ENCODE measurements around the gene CASR. TPM values are rescaled to one million over a fixed set of nuclear protein-coding genes. Genes with fewer than 3 reads are reported as not detected.

The CASR gene
- total RNA-seq, 1 donor, result not detected

DNA sequence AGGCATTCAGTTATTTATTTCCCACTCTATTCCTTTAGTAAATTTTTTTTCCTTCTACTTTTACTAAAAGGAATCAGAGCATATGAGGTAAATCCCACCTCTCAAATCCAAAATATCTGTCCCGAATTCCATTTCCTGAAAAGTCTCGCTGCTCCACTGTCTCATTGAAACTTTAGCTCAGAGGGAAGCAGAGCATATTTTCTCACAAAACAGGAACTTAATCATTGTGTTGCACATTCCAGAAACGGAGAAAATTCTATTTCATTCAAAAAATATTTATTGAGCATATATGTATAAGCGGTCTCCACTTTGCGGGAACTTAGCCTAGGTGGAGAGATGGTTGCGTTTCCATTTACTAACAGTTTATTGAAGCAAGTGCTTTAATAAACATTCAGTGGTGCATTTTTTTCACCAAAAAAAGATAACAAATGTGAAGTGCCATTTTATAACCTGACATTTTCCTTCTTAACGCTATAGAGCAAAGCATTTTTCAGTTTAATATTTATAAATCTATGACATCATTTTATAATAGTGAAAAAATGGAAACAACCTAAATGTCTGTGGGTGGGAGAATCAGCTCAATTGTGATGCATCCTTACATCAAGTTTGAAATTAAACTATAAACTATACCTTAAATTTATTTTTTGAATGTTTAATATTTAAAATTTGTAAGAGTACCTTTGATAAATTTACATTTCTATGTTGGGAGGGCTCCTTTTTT is 74.3 kb downstream of the CASR start:
- Histone ChIP-seq H3K36me3 (ENCODE audit: insufficient read depth, low read length) (no peaks in the 10 kb centered on the region), H2AFZ (ENCODE audit: low read length) (no peak overlapping the region), H3K79me2 (ENCODE audit: insufficient read depth, low read length) (no peaks in the 10 kb centered on the region), H3K4me3 (ENCODE audit: insufficient read depth, low read length) (no peak overlapping the region), H3K4me1 (ENCODE audit: insufficient read depth, low read length) (no peaks in the 10 kb centered on the region), H3K4me2 (ENCODE audit: insufficient read depth, low read length) (no peak overlapping the region), H3K27me3 (ENCODE audit: insufficient read depth, low read length) (peaks cover 14% of the 10 kb centered on the region), H4K20me1 (ENCODE audit: insufficient read depth, low read length) (no peaks in the 10 kb centered on the region), H3K9me3 (ENCODE audit: low read depth, low read length) (no peaks in the 10 kb centered on the region), H3K27ac (ENCODE audit: low read depth, low read length) (no peak overlapping the region)
- no peak for DNase-seq (ENCODE audit: insufficient read length, low spot score, missing footprints)
- TF ChIP-seq, protein P1, sequence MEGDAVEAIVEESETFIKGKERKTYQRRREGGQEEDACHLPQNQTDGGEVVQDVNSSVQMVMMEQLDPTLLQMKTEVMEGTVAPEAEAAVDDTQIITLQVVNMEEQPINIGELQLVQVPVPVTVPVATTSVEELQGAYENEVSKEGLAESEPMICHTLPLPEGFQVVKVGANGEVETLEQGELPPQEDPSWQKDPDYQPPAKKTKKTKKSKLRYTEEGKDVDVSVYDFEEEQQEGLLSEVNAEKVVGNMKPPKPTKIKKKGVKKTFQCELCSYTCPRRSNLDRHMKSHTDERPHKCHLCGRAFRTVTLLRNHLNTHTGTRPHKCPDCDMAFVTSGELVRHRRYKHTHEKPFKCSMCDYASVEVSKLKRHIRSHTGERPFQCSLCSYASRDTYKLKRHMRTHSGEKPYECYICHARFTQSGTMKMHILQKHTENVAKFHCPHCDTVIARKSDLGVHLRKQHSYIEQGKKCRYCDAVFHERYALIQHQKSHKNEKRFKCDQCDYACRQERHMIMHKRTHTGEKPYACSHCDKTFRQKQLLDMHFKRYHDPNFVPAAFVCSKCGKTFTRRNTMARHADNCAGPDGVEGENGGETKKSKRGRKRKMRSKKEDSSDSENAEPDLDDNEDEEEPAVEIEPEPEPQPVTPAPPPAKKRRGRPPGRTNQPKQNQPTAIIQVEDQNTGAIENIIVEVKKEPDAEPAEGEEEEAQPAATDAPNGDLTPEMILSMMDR (IDR thresholded peaks at IDR 0.05; ENCODE audit: extremely low read depth, low read depth, low read length), result no peak

DNA sequence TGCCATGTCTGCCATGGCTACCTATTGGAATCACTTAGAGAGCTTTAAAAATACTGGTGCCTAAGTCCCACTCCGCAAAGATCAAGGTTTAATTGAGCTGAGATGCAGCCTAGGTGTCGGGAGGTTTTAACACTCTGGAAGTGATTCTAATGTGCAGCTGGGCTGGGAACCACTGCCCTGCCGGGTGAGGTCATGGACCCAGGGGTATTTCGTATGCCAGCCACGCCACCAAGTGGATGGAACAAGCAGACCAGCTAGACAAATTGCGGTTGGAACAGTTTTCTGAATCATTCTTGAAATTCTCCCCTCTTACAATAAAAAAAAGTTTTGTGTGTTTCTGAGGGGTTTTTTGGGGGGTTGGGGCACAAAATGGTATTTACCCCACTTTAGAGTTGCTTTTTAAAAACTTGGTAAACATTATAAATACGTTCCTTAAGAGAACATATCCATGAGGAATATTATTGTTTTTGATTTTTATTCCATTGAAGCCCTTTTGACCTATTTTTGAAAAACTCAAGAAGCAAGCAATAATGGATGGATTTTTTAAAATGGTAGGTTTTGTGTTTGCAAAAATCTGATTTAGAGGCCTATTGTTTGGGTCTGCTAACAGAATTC is 75.4 kb downstream of the CASR start:
- H3K4me2 ChIP-seq (ENCODE audit: insufficient read depth, low read length), result peak overlapping the region; percentile 48
- H3K27ac ChIP-seq (ENCODE audit: low read depth, low read length), result no peak overlapping the region
- H3K79me2 ChIP-seq (ENCODE audit: insufficient read depth, low read length), result no peaks in the 10 kb centered on the region
- TF ChIP-seq, protein P1 (IDR thresholded peaks at IDR 0.05; ENCODE audit: extremely low read depth, low read depth, low read length), result peak; percentile 84
- peak; percentile 92 for DNase-seq (ENCODE audit: insufficient read length, low spot score, missing footprints)
- peaks cover 16% of the 10 kb centered on the region for H3K27me3 ChIP-seq (ENCODE audit: insufficient read depth, low read length)
- no peaks in the 10 kb centered on the region for H3K36me3 ChIP-seq (ENCODE audit: insufficient read depth, low read length)
- H3K4me3 ChIP-seq (ENCODE audit: insufficient read depth, low read length), result no peak overlapping the region
- no peaks in the 10 kb centered on the region for H4K20me1 ChIP-seq (ENCODE audit: insufficient read depth, low read length)
- H2AFZ ChIP-seq (ENCODE audit: low read length), result no peak overlapping the region
- H3K9me3 ChIP-seq (ENCODE audit: low read depth, low read length), result no peaks in the 10 kb centered on the region
- H3K4me1 ChIP-seq (ENCODE audit: insufficient read depth, low read length), result no peaks in the 10 kb centered on the region

- no peak overlapping the region for H3K4me2 ChIP-seq (ENCODE audit: insufficient read depth, low read length)
- no peaks in the 10 kb centered on the region for H4K20me1 ChIP-seq (ENCODE audit: insufficient read depth, low read length)
- H3K4me3 ChIP-seq (ENCODE audit: insufficient read depth, low read length), result no peak overlapping the region
- no peak overlapping the region for H3K27ac ChIP-seq (ENCODE audit: low read depth, low read length)
- no peak overlapping the region for H2AFZ ChIP-seq (ENCODE audit: low read length)
- H3K27me3 ChIP-seq (ENCODE audit: insufficient read depth, low read length), result peaks cover 20% of the 10 kb centered on the region
- H3K9me3 ChIP-seq (ENCODE audit: low read depth, low read length), result no peaks in the 10 kb centered on the region
- no peak for DNase-seq (ENCODE audit: insufficient read length, low spot score, missing footprints)
- H3K79me2 ChIP-seq (ENCODE audit: insufficient read depth, low read length), result no peaks in the 10 kb centered on the region
- TF ChIP-seq, protein P1 (IDR thresholded peaks at IDR 0.05; ENCODE audit: extremely low read depth, low read depth, low read length), result no peak
- no peaks in the 10 kb centered on the region for H3K36me3 ChIP-seq (ENCODE audit: insufficient read depth, low read length)
- H3K4me1 ChIP-seq (ENCODE audit: insufficient read depth, low read length), result no peaks in the 10 kb centered on the region
Measured at GRCh38 chr3:122260206-122260605, 76.7 kb downstream of the CASR start.

DNA sequence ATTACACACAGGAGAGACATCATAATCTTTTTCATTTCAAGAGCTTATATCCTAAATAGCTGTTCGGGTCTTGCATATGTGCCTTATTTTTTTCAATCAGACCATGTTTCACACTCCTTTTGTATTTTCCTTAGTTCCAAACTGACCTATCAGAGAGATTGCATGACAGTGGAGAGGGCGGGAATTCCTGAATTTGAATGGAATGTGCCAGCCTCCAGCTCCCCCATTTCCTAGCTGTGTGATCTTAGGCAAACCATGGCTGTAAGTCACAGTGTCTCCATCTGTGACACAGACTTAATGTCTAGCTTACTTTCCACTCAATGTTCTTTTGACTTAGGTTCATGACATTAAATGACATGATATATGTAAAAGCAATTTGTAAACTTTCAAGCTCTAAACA is 79.6 kb downstream of the CASR start:
- H3K36me3 ChIP-seq (ENCODE audit: insufficient read depth, low read length), result no peaks in the 10 kb centered on the region
- no peaks in the 10 kb centered on the region for H3K79me2 ChIP-seq (ENCODE audit: insufficient read depth, low read length)
- H3K4me2 ChIP-seq (ENCODE audit: insufficient read depth, low read length), result no peak overlapping the region
- H3K9me3 ChIP-seq (ENCODE audit: low read depth, low read length), result no peaks in the 10 kb centered on the region
- H3K27me3 ChIP-seq (ENCODE audit: insufficient read depth, low read length), result peaks cover 24% of the 10 kb centered on the region
- TF ChIP-seq, protein P1 (IDR thresholded peaks at IDR 0.05; ENCODE audit: extremely low read depth, low read depth, low read length), result no peak
- H4K20me1 ChIP-seq (ENCODE audit: insufficient read depth, low read length), result no peaks in the 10 kb centered on the region
- no peak overlapping the region for H3K4me3 ChIP-seq (ENCODE audit: insufficient read depth, low read length)
- H2AFZ ChIP-seq (ENCODE audit: low read length), result no peak overlapping the region
- DNase-seq (ENCODE audit: insufficient read length, low spot score, missing footprints), result no peak
- H3K4me1 ChIP-seq (ENCODE audit: insufficient read depth, low read length), result no peaks in the 10 kb centered on the region
- no peak overlapping the region for H3K27ac ChIP-seq (ENCODE audit: low read depth, low read length)
